RWPE1 (cell line): ENCODE data around the gene USP35.

Source experiments
- CTCF ChIA-PET: fragments of 350-600 bp; sonication (Branson Sonifier 250); formaldehyde crosslinking; extraction: SDS; loops from one replicate; lab custom pipeline; 2021; lab: Yijun Ruan, JAX
- POLR2A ChIA-PET: fragments of 400-600 bp; formaldehyde crosslinking; extraction: SDS; loops from one replicate; lab custom pipeline; 2020; ENCODE audit warnings: antibody characterized with exemption; ENCODE audit not compliant: low non-redundant PET; lab: Yijun Ruan, JAX
- DNase-seq: peaks from one replicate; pipeline ENCODE4 v3.0.0; 2012; ENCODE audit warnings: low spot score
- H3K27ac ChIP-seq: fragments of 450-650 bp; 2 replicates; pipeline ENCODE4 v1.5.1; 2017
- CTCF ChIP-seq: fragments of 450-650 bp; conservative IDR thresholded peaks from 2 replicates; pipeline ENCODE4 v1.5.1; 2017; ENCODE audit warnings: low read depth, mild to moderate bottlenecking

Gene USP35

GRCh38 chr11:78158987-78159652 is 29.6 kb upstream of the USP35 start:
- DNase-seq: no peak
- no peak overlapping the region for H3K27ac ChIP-seq
- ChIA-PET POLR2A (no interaction called here), CTCF (interaction anchor here (0.7 kb wide), 1 partner anchor 43 kb away, joined by 3 read pairs; no protein-coding TSS in a partner anchor)
- no peak for TF ChIP-seq CTCF

- no peak for DNase-seq
- H3K27ac ChIP-seq: no peak overlapping the region
- CTCF ChIA-PET: no interaction called here
- POLR2A ChIA-PET: no interaction called here
- TF ChIP-seq CTCF: no peak
These were observed 28.2 kb upstream of the USP35 start for GRCh38 chr11:78160557-78160956.

- ChIA-PET POLR2A (no interaction called here), CTCF (interaction anchor here (0.6 kb wide), 2 partner anchors 48 to 79 kb away, joined by 3 read pairs; no protein-coding TSS in a partner anchor)
These were observed 27.4 kb upstream of the USP35 start for GRCh38 chr11:78161346-78161745.

GRCh38 chr11:78161962-78162371 is 26.8 kb upstream of the USP35 start:
- TF ChIP-seq CTCF: no peak
- CTCF ChIA-PET: interaction anchor here (0.6 to 0.7 kb wide), 3 partner anchors 78 to 1560 kb away, joined by 3 to 5 read pairs (median 4); no protein-coding TSS in a partner anchor
- POLR2A ChIA-PET: no interaction called here
- no peak overlapping the region for H3K27ac ChIP-seq
- DNase-seq: no peak

More at GRCh38 chr11:78161346-78161745, 27.4 kb upstream of the USP35 start:
- no peak overlapping the region for H3K27ac ChIP-seq
- no peak for DNase-seq
- TF ChIP-seq CTCF: no peak

GRCh38 chr11:78163828-78164227 is 24.9 kb upstream of the USP35 start:
- TF ChIP-seq CTCF: no peak
- H3K27ac ChIP-seq: no peak overlapping the region
- no peak for DNase-seq
- ChIA-PET POLR2A (no interaction called here), CTCF (no interaction called here)

GRCh38 chr11:78164471-78164870 is 24.2 kb upstream of the USP35 start:
- ChIA-PET POLR2A (no interaction called here), CTCF (no interaction called here)
- TF ChIP-seq CTCF: no peak
- no peak for DNase-seq
- H3K27ac ChIP-seq: no peak overlapping the region
